Urinary bladder (tissue), 4 donors: Measurements from ENCODE around the gene SNX17. TPM values are rescaled to one million over a fixed set of nuclear protein-coding genes. Genes with fewer than 3 reads are reported as not detected.
"Not testable (repeated sequence)": the region's sequence is repeated elsewhere in the genome, so short reads cannot be mapped to it uniquely, and the experiment has no call there.

ENCODE experiments used
- DNase-seq: peaks from one replicate; pipeline ENCODE4 v3.0.0-alpha.2; 2015; ENCODE audit errors: extremely low spot score
- H3K27ac ChIP-seq: one replicate; pipeline ENCODE4 v1.5.1; 2013; ENCODE audit warnings: low read depth, mild to moderate bottlenecking, moderate library complexity
- H3K36me3 ChIP-seq: one replicate; pipeline ENCODE4 v1.6.1; 2013; ENCODE audit warnings: mild to moderate bottlenecking, moderate library complexity; ENCODE audit not compliant: insufficient read depth
- H3K4me1 ChIP-seq: one replicate; pipeline ENCODE4 v1.6.1; 2013; ENCODE audit warnings: mild to moderate bottlenecking, moderate library complexity; ENCODE audit not compliant: insufficient read depth
- H3K4me3 ChIP-seq: one replicate; pipeline ENCODE4 v1.5.1; 2013; ENCODE audit warnings: low read depth, low read length
- WGBS: extraction: QIAGEN DNeasy Blood & Tissue Kit; methylation state at CpG from one replicate; pipeline ENCODE4 v1.1.7; 2013; 5-methylcytosine and 5-hydroxymethylcytosine counted together
- polyA plus RNA-seq: library from polyadenylated mRNA; stranded (reverse); fragments of 200-250 nt; gene quantifications from one replicate; pipeline ENCODE4 v1.2.3, GENCODE V29; 2013
- total RNA-seq: library from RNA; depleted of rRNA; stranded (reverse); fragments of >200 nt; gene quantifications from one replicate; pipeline ENCODE4 v1.2.3, GENCODE V29; 2014
- donor health status: healthy with polysubstance abuse.
- donor health status: healthy.

Gene SNX17
- 69.8 TPM for total RNA-seq
- 105 TPM for polyA plus RNA-seq

- Histone ChIP-seq H3K27ac (peak within 1 kb of the TSS; percentile 88), H3K36me3 (peaks cover 6% of the 10 kb centered on the region), H3K4me1 (no peaks in the 10 kb centered on the region), H3K4me3 (peak within 1 kb of the TSS; percentile 97)
- WGBS = under 1% methylated on average over 85 of the region's 85 CpGs
- DNase-seq = peak; percentile 99
Observed at GRCh38 chr2:27370026-27370815, at the start of gene SNX17, which contains the start of gene EIF2B4. Gene SNX17, plus strand, starts transcription at chr2:27370616. Its CDS starts 128 bp downstream, at chr2:27370744. Gene EIF2B4, minus strand, starts transcription at chr2:27370338. Its CDS starts 24 bp downstream, at chr2:27370314.

- no peak for DNase-seq
- H3K27ac ChIP-seq = no peak overlapping the region
- WGBS = 42% methylated on average over 8 of the region's 8 CpGs
- no peaks in the 10 kb centered on the region for H3K36me3 ChIP-seq
- H3K4me3 ChIP-seq = no peak overlapping the region
- peaks cover 2% of the 10 kb centered on the region for H3K4me1 ChIP-seq
Observed at GRCh38 chr2:27320958-27321543, 49.4 kb upstream of the SNX17 start.

- peaks cover 2% of the 10 kb centered on the region for H3K4me1 ChIP-seq
- H3K4me3 ChIP-seq = peak overlapping the region; percentile 72
- H3K27ac ChIP-seq = no peak overlapping the region
- WGBS = 3% methylated on average over 10 of the region's 10 CpGs
- H3K36me3 ChIP-seq = no peaks in the 10 kb centered on the region
- no peak for DNase-seq
Observed at GRCh38 chr2:27322301-27322765, 48.1 kb upstream of the SNX17 start.

- WGBS = under 1% methylated on average over 39 of the region's 39 CpGs
- peak; percentile 88 for DNase-seq
- Histone ChIP-seq H3K27ac (peak within 1 kb of the TSS; percentile 90), H3K36me3 (no peaks in the 10 kb centered on the region), H3K4me3 (peak within 1 kb of the TSS; percentile 72), H3K4me1 (peaks cover 2% of the 10 kb centered on the region)
Observed at GRCh38 chr2:27322766-27323595, 47.4 kb upstream of the SNX17 start, which contains the start of gene MPV17. Gene MPV17, minus strand, starts transcription at chr2:27323097. Its CDS starts 580 bp downstream, at chr2:27322517.

- no peaks in the 10 kb centered on the region for H3K36me3 ChIP-seq
- peak overlapping the region; percentile 72 for H3K4me3 ChIP-seq
- peak overlapping the region; percentile 90 for H3K27ac ChIP-seq
- 15% methylated on average over 5 of the region's 5 CpGs for WGBS
- H3K4me1 ChIP-seq = peaks cover 2% of the 10 kb centered on the region
- DNase-seq = no peak
Observed at GRCh38 chr2:27323596-27324285, 46.7 kb upstream of the SNX17 start.

- Histone ChIP-seq H3K36me3 (peaks cover 5% of the 10 kb centered on the region), H3K4me3 (no peak overlapping the region), H3K27ac (no peak overlapping the region), H3K4me1 (peaks cover 2% of the 10 kb centered on the region)
- WGBS = 89% methylated on average over 5 of the region's 5 CpGs
- DNase-seq = no peak
Observed at GRCh38 chr2:27324720-27325119, 45.7 kb upstream of the SNX17 start.

GRCh38 chr2:27335311-27335710 lies 35.1 kb upstream of the SNX17 start:
- H3K27ac ChIP-seq = no peak overlapping the region
- no peaks in the 10 kb centered on the region for H3K4me1 ChIP-seq
- H3K4me3 ChIP-seq = no peak overlapping the region
- 92% methylated on average over 3 of the region's 3 CpGs for WGBS
- no peak for DNase-seq
- no peaks in the 10 kb centered on the region for H3K36me3 ChIP-seq

- DNase-seq = no peak
- no peaks in the 10 kb centered on the region for H3K36me3 ChIP-seq
- 95% methylated on average over 7 of the region's 7 CpGs for WGBS
- H3K4me3 ChIP-seq = no peak overlapping the region
- no peak overlapping the region for H3K27ac ChIP-seq
- H3K4me1 ChIP-seq = no peaks in the 10 kb centered on the region
Observed at GRCh38 chr2:27336173-27336572, 34.2 kb upstream of the SNX17 start.

GRCh38 chr2:27347641-27348040 lies 22.8 kb upstream of the SNX17 start:
- DNase-seq = no peak
- Histone ChIP-seq H3K4me1 (no peaks in the 10 kb centered on the region), H3K4me3 (no peak overlapping the region), H3K27ac (no peak overlapping the region), H3K36me3 (no peaks in the 10 kb centered on the region)
- WGBS = 85% methylated on average over 2 of the region's 2 CpGs

GRCh38 chr2:27350106-27350693 lies 20.2 kb upstream of the SNX17 start:
- Histone ChIP-seq H3K4me3 (no peak overlapping the region), H3K27ac (no peak overlapping the region), H3K4me1 (no peaks in the 10 kb centered on the region), H3K36me3 (no peaks in the 10 kb centered on the region)
- DNase-seq = no peak
- WGBS = 90% methylated on average over 7 of the region's 7 CpGs

- 82% methylated on average over 6 of the region's 6 CpGs for WGBS
- H3K4me1 ChIP-seq = no peaks in the 10 kb centered on the region
- no peaks in the 10 kb centered on the region for H3K36me3 ChIP-seq
- DNase-seq = no peak
- no peak overlapping the region for H3K4me3 ChIP-seq
- no peak overlapping the region for H3K27ac ChIP-seq
Observed at GRCh38 chr2:27351802-27352598, 18.4 kb upstream of the SNX17 start.

GRCh38 chr2:27353386-27353761 lies 17.0 kb upstream of the SNX17 start:
- DNase-seq, H3K27ac ChIP-seq: not testable (repeated sequence)
- WGBS = 95% methylated on average over 5 of the region's 5 CpGs

More at GRCh38 chr2:27353386-27353761, 17.0 kb upstream of the SNX17 start:
- H3K4me3 ChIP-seq, H3K36me3 ChIP-seq, H3K4me1 ChIP-seq: not testable (repeated sequence)
